ENCODE measurements around the gene GRM2. TPM values are rescaled to one million over a fixed set of nuclear protein-coding genes. Genes with fewer than 3 reads are reported as not detected.

Gene GRM2
- total and polyA plus RNA-seq, 4 donors, result 1.3 to 10.2 (median 3.5) TPM

DNA sequence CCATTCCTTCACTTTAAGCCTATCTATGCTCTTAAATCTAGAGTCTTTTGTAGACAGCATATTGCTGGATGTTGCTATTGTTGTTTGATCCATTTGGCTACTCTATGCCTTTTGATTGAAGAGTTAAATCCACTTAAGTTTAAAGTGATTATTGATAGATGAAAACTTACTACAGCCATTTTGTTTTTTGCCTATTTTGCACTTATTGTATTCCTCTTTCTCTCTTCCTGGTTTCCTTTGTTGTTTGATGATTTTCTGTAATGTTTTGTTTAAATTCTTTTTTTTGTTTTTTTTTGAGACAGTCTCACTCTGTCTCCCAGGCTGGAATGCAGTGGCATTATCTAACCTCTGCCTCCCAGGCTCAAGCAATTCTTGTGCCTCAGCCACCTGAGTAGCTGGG lies 52.3 kb downstream of the GRM2 start:
- no peak overlapping the region for H3K27ac ChIP-seq (ENCODE audit: low read depth, low read length)
- H3K4me3 ChIP-seq (ENCODE audit: low read depth, low read length), result no peak overlapping the region
- no peaks in the 10 kb centered on the region for H3K27me3 ChIP-seq (ENCODE audit: control insufficient read depth, insufficient read depth, low read length)
- H3K36me3 ChIP-seq (ENCODE audit: control insufficient read depth, insufficient read depth, low read length), result no peaks in the 10 kb centered on the region
- H3K9me3 ChIP-seq (ENCODE audit: control insufficient read depth, insufficient read depth, low read length), result peaks cover 1% of the 10 kb centered on the region
- no peaks in the 10 kb centered on the region for H3K4me1 ChIP-seq (ENCODE audit: control insufficient read depth, insufficient read depth, low read length)
- no peak for DNase-seq (ENCODE audit: low read depth in 4 of 6, low spot score in 6 of 6)

Small RNA genes within 50 kb of the gene (small RNA-seq; reads per million reads assigned to genes)
- gene RNA5SP132 (ENCODE audit: low replicate concordance), result 116 reads per million, percentile 98 among the genes with 10 or more reads in this experiment

Other genes starting within 250 kb of the GRM2 start
- gene DCAF1, start 207.1 kb upstream of the GRM2 start, total RNA-seq, result 10 to 100 TPM; 15.2 to 15.4 TPM
- gene DCAF1, start 207.1 kb upstream of the GRM2 start, polyA plus RNA-seq (ENCODE audit: insufficient read length in 2 of 2), result 10 to 100 TPM; 16.5 to 18.4 TPM
- gene RAD54L2, start 168.3 kb upstream of the GRM2 start, total RNA-seq, result 10 to 100 TPM; 18.3 to 19.3 TPM
- gene RAD54L2, start 168.3 kb upstream of the GRM2 start, polyA plus RNA-seq (ENCODE audit: insufficient read length in 2 of 2), result 10 to 100 TPM; 16.5 to 18.0 TPM
- 10 to 100 TPM; 24.7 to 58.0 TPM for gene TEX264, start 35.8 kb upstream of the GRM2 start, total RNA-seq
- gene TEX264, start 35.8 kb upstream of the GRM2 start, polyA plus RNA-seq (ENCODE audit: insufficient read length in 2 of 2), result 10 to 100 TPM; 45.5 to 51.4 TPM
- not detected for gene IQCF6, start 72.2 kb downstream of the GRM2 start, total RNA-seq
- gene IQCF6, start 72.2 kb downstream of the GRM2 start, polyA plus RNA-seq (ENCODE audit: insufficient read length in 2 of 2), result not detected
- not detected for gene IQCF2, start 154.5 kb downstream of the GRM2 start, total RNA-seq
- gene IQCF2, start 154.5 kb downstream of the GRM2 start, polyA plus RNA-seq (ENCODE audit: insufficient read length in 2 of 2), result not detected
- not detected for gene IQCF5, start 168.5 kb downstream of the GRM2 start, total RNA-seq
- not detected for gene IQCF5, start 168.5 kb downstream of the GRM2 start, polyA plus RNA-seq (ENCODE audit: insufficient read length in 2 of 2)
- gene IQCF1, start 196.3 kb downstream of the GRM2 start, total RNA-seq, result not detected
- gene IQCF1, start 196.3 kb downstream of the GRM2 start, polyA plus RNA-seq (ENCODE audit: insufficient read length in 2 of 2), result under 1 TPM in 1 of 2 donors, not detected in 1; 0.39 TPM
- gene RRP9, start 234.8 kb downstream of the GRM2 start, total RNA-seq, result 10 to 100 TPM; 10.2 to 16.8 TPM
- 10 to 100 TPM; 18.6 to 22.7 TPM for gene RRP9, start 234.8 kb downstream of the GRM2 start, polyA plus RNA-seq (ENCODE audit: insufficient read length in 2 of 2)
- gene PARP3, start 235.3 kb downstream of the GRM2 start, total RNA-seq, result 10 to 100 TPM in 1 of 2 donors, 1 to 10 TPM in 1; 5.9 to 13.2 TPM
- 10 to 100 TPM; 11.6 to 14.7 TPM for gene PARP3, start 235.3 kb downstream of the GRM2 start, polyA plus RNA-seq (ENCODE audit: insufficient read length in 2 of 2)
- 1 to 10 TPM; 1.2 to 4.6 TPM for gene GPR62, start 248.3 kb downstream of the GRM2 start, total RNA-seq
- gene GPR62, start 248.3 kb downstream of the GRM2 start, polyA plus RNA-seq (ENCODE audit: insufficient read length in 2 of 2), result 1 to 10 TPM; 2.5 to 2.9 TPM